ENCODE results near the gene RALGAPA2.

RALGAPA2 gene

DNA sequence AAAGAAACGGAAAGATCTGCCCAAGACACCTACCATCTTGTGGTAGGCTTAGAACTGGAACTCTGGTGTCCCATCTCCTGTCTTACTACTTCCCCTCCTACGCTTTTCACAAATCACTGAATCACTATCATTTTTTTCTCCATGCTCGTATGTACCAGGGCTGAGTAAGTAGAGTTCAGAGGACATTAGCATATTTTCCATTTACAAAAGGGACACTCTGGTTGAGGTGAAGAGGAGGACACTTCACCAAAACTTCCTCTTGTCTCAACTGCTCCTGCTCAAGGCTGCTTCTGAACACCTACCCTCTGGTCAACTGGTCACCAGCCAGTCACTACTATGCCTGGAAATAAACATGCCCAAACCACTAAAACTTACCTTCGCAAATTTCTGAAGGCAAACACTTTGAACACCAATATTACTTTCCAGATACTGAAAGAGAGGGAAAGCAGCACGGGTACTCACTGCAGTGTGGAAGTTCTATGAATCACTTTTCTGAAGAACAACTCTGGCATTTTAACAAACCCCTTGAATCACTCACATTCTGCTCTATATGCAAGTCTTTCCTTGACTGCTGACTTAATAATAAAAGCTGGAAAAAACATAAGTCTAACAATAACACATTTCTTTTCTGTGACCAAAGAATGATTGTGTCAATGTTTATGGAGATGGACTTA is 221.2 kb downstream of the RALGAPA2 start:
- DNase-seq (ENCODE audit: low read depth in 1 of 2, low spot score in 1 of 2), result no peak
- no peak overlapping the region for H3K4me3 ChIP-seq (replicated peaks; ENCODE audit: insufficient read depth, low read length)
- no peaks in the 10 kb centered on the region for H3K27me3 ChIP-seq (ENCODE audit: insufficient read depth, poor library complexity, severe bottlenecking)
- TF ChIP-seq GABPA (IDR thresholded peaks at IDR 0.05; ENCODE audit: low read depth), result no peak
- no peak for TF ChIP-seq SPI1 (IDR thresholded peaks at IDR 0.05; ENCODE audit: borderline replicate concordance, low read depth)
- TF ChIP-seq, protein P1, sequence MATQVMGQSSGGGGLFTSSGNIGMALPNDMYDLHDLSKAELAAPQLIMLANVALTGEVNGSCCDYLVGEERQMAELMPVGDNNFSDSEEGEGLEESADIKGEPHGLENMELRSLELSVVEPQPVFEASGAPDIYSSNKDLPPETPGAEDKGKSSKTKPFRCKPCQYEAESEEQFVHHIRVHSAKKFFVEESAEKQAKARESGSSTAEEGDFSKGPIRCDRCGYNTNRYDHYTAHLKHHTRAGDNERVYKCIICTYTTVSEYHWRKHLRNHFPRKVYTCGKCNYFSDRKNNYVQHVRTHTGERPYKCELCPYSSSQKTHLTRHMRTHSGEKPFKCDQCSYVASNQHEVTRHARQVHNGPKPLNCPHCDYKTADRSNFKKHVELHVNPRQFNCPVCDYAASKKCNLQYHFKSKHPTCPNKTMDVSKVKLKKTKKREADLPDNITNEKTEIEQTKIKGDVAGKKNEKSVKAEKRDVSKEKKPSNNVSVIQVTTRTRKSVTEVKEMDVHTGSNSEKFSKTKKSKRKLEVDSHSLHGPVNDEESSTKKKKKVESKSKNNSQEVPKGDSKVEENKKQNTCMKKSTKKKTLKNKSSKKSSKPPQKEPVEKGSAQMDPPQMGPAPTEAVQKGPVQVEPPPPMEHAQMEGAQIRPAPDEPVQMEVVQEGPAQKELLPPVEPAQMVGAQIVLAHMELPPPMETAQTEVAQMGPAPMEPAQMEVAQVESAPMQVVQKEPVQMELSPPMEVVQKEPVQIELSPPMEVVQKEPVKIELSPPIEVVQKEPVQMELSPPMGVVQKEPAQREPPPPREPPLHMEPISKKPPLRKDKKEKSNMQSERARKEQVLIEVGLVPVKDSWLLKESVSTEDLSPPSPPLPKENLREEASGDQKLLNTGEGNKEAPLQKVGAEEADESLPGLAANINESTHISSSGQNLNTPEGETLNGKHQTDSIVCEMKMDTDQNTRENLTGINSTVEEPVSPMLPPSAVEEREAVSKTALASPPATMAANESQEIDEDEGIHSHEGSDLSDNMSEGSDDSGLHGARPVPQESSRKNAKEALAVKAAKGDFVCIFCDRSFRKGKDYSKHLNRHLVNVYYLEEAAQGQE (IDR thresholded peaks at IDR 0.05; ENCODE audit: insufficient replicate concordance, low read depth), result no peak
- no peak for TF ChIP-seq POLR2AphosphoS5 (IDR thresholded peaks at IDR 0.05; ENCODE audit: low read depth)
- TF ChIP-seq, protein P2, sequence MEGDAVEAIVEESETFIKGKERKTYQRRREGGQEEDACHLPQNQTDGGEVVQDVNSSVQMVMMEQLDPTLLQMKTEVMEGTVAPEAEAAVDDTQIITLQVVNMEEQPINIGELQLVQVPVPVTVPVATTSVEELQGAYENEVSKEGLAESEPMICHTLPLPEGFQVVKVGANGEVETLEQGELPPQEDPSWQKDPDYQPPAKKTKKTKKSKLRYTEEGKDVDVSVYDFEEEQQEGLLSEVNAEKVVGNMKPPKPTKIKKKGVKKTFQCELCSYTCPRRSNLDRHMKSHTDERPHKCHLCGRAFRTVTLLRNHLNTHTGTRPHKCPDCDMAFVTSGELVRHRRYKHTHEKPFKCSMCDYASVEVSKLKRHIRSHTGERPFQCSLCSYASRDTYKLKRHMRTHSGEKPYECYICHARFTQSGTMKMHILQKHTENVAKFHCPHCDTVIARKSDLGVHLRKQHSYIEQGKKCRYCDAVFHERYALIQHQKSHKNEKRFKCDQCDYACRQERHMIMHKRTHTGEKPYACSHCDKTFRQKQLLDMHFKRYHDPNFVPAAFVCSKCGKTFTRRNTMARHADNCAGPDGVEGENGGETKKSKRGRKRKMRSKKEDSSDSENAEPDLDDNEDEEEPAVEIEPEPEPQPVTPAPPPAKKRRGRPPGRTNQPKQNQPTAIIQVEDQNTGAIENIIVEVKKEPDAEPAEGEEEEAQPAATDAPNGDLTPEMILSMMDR (IDR thresholded peaks at IDR 0.05; ENCODE audit: insufficient read depth, low read length), result no peak
- no peak overlapping the region for H3K27ac ChIP-seq (replicated peaks)

DNA sequence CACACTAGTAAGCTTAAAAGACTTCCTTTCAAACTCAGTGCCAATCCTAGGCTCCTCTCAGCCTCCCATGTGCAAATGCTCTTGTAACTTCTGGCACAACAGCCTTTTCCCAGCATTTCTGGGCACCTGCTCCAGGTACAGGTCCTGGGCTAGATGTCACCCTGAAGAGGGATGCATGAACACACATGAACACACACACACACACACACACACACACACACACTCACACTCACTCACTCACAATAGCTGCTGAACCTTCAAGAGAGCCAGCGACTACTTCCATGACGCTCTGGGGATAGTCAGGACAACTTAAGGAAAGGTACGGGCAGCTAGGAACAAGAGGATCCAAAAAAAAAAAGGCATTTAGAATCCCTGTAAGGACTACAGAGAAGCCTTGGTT is 221.8 kb downstream of the RALGAPA2 start:
- no peak overlapping the region for H3K4me3 ChIP-seq (replicated peaks; ENCODE audit: insufficient read depth, low read length)
- TF ChIP-seq, protein P2 (IDR thresholded peaks at IDR 0.05; ENCODE audit: insufficient read depth, low read length), result no peak
- no peak for TF ChIP-seq SPI1 (IDR thresholded peaks at IDR 0.05; ENCODE audit: borderline replicate concordance, low read depth)
- DNase-seq (ENCODE audit: low read depth in 1 of 2, low spot score in 1 of 2), result no peak
- H3K27ac ChIP-seq (replicated peaks), result no peak overlapping the region
- H3K27me3 ChIP-seq (ENCODE audit: insufficient read depth, poor library complexity, severe bottlenecking), result no peaks in the 10 kb centered on the region

DNA sequence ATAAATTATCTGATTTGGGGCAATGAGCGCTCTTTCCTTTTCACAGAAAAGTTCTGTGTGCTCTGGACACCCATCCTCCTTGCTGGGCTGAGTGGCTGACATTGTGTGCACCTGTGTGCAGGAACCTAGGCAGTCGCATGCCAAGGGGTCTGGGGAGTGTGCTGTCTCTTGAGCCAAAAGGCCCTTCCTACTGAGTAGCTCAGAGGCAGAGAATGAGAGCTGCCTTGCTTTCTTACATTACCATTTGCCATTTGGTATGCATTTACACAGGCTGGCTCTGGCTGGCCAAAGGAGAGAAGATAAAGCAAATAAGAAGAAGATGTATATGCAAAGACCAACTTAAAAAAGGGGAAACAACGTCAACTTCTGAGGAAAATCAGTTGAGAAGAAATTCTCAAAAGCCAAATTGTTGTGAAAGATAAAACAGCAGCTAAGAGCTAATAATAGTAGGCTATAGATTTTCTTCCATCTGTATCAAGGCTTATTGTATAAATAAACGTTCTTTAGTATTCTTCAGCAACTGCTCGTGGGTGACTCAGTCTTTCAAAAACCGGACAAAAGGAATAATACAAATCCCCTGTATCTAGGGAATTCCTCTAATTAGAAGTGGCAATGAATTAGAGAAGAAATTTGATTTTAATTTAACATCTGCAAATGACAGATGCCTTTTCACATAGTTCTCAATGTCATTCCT is 222.6 kb downstream of the RALGAPA2 start:
- Histone ChIP-seq H3K27ac (replicated peaks) (no peak overlapping the region), H3K27me3 (ENCODE audit: insufficient read depth, poor library complexity, severe bottlenecking) (no peaks in the 10 kb centered on the region), H3K4me3 (replicated peaks; ENCODE audit: insufficient read depth, low read length) (no peak overlapping the region)
- TF ChIP-seq, protein P2 (IDR thresholded peaks at IDR 0.05; ENCODE audit: insufficient read depth, low read length), result no peak
- TF ChIP-seq, protein P1 (IDR thresholded peaks at IDR 0.05; ENCODE audit: insufficient replicate concordance, low read depth), result no peak
- TF ChIP-seq POLR2AphosphoS5 (IDR thresholded peaks at IDR 0.05; ENCODE audit: low read depth), result no peak
- DNase-seq (ENCODE audit: low read depth in 1 of 2, low spot score in 1 of 2), result no peak

Measured in HL-60 (cell line).